ENCODE measurements around the gene GLI1. TPM values are rescaled to one million over a fixed set of nuclear protein-coding genes. Genes with fewer than 3 reads are reported as not detected.
A peak's percentile ranks its signal among the peaks of the same experiment; 100 is the strongest.

The GLI1 gene
- total and polyA plus RNA-seq, 2 donors (not counting 1 experiment from before 2014, with no cell fraction given), result 0.40 to 2.0 TPM

- Histone ChIP-seq H3K9ac (ENCODE audit: insufficient read depth, low read length) (no peak overlapping the region), H3K27ac (ENCODE audit: insufficient read depth, low read length) (no peak overlapping the region), H3K9me3 (ENCODE audit: control insufficient read depth, insufficient read depth, low read depth, low read length) (no peaks in the 10 kb centered on the region), H3K79me2 (ENCODE audit: control insufficient read depth, insufficient read depth, low read length) (no peaks in the 10 kb centered on the region), H3K36me3 (ENCODE audit: control insufficient read depth, insufficient read depth, low read length) (no peaks in the 10 kb centered on the region), H2AFZ (ENCODE audit: low read length) (no peak overlapping the region), H3K27me3 (ENCODE audit: control insufficient read depth, insufficient read depth, low read length) (no peaks in the 10 kb centered on the region), H4K20me1 (ENCODE audit: control insufficient read depth, extremely low read depth, insufficient read depth, low read length) (no peaks in the 10 kb centered on the region), H3K4me1 (ENCODE audit: control insufficient read depth, extremely low read depth, insufficient read depth, low read length) (peaks cover 15% of the 10 kb centered on the region), H3K4me2 (ENCODE audit: extremely low read depth, insufficient read depth, low read length) (no peak overlapping the region), H3K4me3 (replicated peaks in 1 of 4; ENCODE audit: control extremely low read depth in 1 of 4, insufficient read depth in 1 of 4, low read depth in 3 of 4, low read length in 4 of 4) (no peak overlapping the region)
- no peak for TF ChIP-seq CTCF (conservative IDR thresholded peaks at IDR 0.05 in 1 of 2, IDR thresholded peaks at IDR 0.05 in 1 of 2; ENCODE audit: low read depth in 1 of 2, low read length in 2 of 2)
- TF ChIP-seq EZH2 (IDR thresholded peaks at IDR 0.05; ENCODE audit: low read length, missing control alignments), result no peak
- no peak for DNase-seq (ENCODE audit: low read depth in 2 of 2)
These were observed 10.2 kb upstream of the GLI1 start for GRCh38 chr12:57449375-57449774.

- H4K20me1 ChIP-seq (ENCODE audit: control insufficient read depth, extremely low read depth, insufficient read depth, low read length), result no peaks in the 10 kb centered on the region
- H3K79me2 ChIP-seq (ENCODE audit: control insufficient read depth, insufficient read depth, low read length), result no peaks in the 10 kb centered on the region
- peaks cover 20% of the 10 kb centered on the region for H3K4me1 ChIP-seq (ENCODE audit: control insufficient read depth, extremely low read depth, insufficient read depth, low read length)
- H3K27me3 ChIP-seq (ENCODE audit: control insufficient read depth, insufficient read depth, low read length), result no peaks in the 10 kb centered on the region
- no peak for DNase-seq (ENCODE audit: low read depth in 2 of 2)
- H3K9me3 ChIP-seq (ENCODE audit: control insufficient read depth, insufficient read depth, low read depth, low read length), result no peaks in the 10 kb centered on the region
- H3K9ac ChIP-seq (ENCODE audit: insufficient read depth, low read length), result no peak overlapping the region
- no peak overlapping the region for H2AFZ ChIP-seq (ENCODE audit: low read length)
- H3K27ac ChIP-seq (ENCODE audit: insufficient read depth, low read length), result no peak overlapping the region
- H3K4me3 ChIP-seq (replicated peaks in 1 of 4; ENCODE audit: control extremely low read depth in 1 of 4, insufficient read depth in 1 of 4, low read depth in 3 of 4, low read length in 4 of 4), result no peak overlapping the region
- no peak overlapping the region for H3K4me2 ChIP-seq (ENCODE audit: extremely low read depth, insufficient read depth, low read length)
- TF ChIP-seq EZH2 (IDR thresholded peaks at IDR 0.05; ENCODE audit: low read length, missing control alignments) (no peak), CTCF (conservative IDR thresholded peaks at IDR 0.05 in 1 of 2, IDR thresholded peaks at IDR 0.05 in 1 of 2; ENCODE audit: low read depth in 1 of 2, low read length in 2 of 2) (no peak)
- H3K36me3 ChIP-seq (ENCODE audit: control insufficient read depth, insufficient read depth, low read length), result no peaks in the 10 kb centered on the region
These were observed 9.5 kb upstream of the GLI1 start for GRCh38 chr12:57450057-57450456.

GRCh38 chr12:57451233-57451778 is 8.3 kb upstream of the GLI1 start:
- Histone ChIP-seq H2AFZ (ENCODE audit: low read length) (peak overlapping the region; percentile 26), H3K79me2 (ENCODE audit: control insufficient read depth, insufficient read depth, low read length) (no peaks in the 10 kb centered on the region), H4K20me1 (ENCODE audit: control insufficient read depth, extremely low read depth, insufficient read depth, low read length) (no peaks in the 10 kb centered on the region), H3K4me3 (replicated peaks in 1 of 4; ENCODE audit: control extremely low read depth in 1 of 4, insufficient read depth in 1 of 4, low read depth in 3 of 4, low read length in 4 of 4) (no peak overlapping the region), H3K4me2 (ENCODE audit: extremely low read depth, insufficient read depth, low read length) (no peak overlapping the region), H3K27ac (ENCODE audit: insufficient read depth, low read length) (no peak overlapping the region), H3K4me1 (ENCODE audit: control insufficient read depth, extremely low read depth, insufficient read depth, low read length) (peaks cover 25% of the 10 kb centered on the region), H3K9ac (ENCODE audit: insufficient read depth, low read length) (no peak overlapping the region), H3K36me3 (ENCODE audit: control insufficient read depth, insufficient read depth, low read length) (no peaks in the 10 kb centered on the region), H3K9me3 (ENCODE audit: control insufficient read depth, insufficient read depth, low read depth, low read length) (no peaks in the 10 kb centered on the region), H3K27me3 (ENCODE audit: control insufficient read depth, insufficient read depth, low read length) (no peaks in the 10 kb centered on the region)
- no peak for TF ChIP-seq EZH2 (IDR thresholded peaks at IDR 0.05; ENCODE audit: low read length, missing control alignments)
- TF ChIP-seq CTCF (conservative IDR thresholded peaks at IDR 0.05 in 1 of 2, IDR thresholded peaks at IDR 0.05 in 1 of 2; ENCODE audit: low read depth in 1 of 2, low read length in 2 of 2), result no peak
- DNase-seq (ENCODE audit: low read depth in 2 of 2), result peak in 1 of 2 donors; percentile 22

All from fibroblast of lung (primary cell).